OCI-LY7 (cell line): Measurements from ENCODE around the gene KCNIP4.

Source experiments
- CTCF ChIP-seq: fragments of 200-600 bp; sonication (generic); conservative IDR thresholded peaks from 2 replicates; pipeline ENCODE4 v1.5.1; 2014; ENCODE audit warnings: mild to moderate bottlenecking, antibody characterized with exemption, low read length, moderate library complexity, mixed read lengths
- EZH2phosphoT487 ChIP-seq: fragments of 200-600 bp; sonication (generic); IDR thresholded peaks from 2 replicates; pipeline ENCODE4 v1.6.1; 2018; ENCODE audit warnings: low read depth, borderline replicate concordance, mild to moderate bottlenecking, mixed run types, antibody characterized with exemption, low read length, moderate library complexity, mixed read lengths

- TF ChIP-seq CTCF (no peak), EZH2phosphoT487 (no peak)
These were observed 745.6 kb downstream of the KCNIP4 start for GRCh38 chr4:21202959-21203358.
